HG03280 (cell line): ENCODE measurements around the gene SLC40A1.

Source experiments
- ATAC-seq: cut with Tn5 transposase; IDR thresholded peaks from one replicate; pipeline ENCODE4 v1.9.1; 2021; ENCODE audit warnings: mild to moderate bottlenecking, moderate library complexity; ENCODE audit not compliant: unreplicated experiment

Gene SLC40A1

DNA sequence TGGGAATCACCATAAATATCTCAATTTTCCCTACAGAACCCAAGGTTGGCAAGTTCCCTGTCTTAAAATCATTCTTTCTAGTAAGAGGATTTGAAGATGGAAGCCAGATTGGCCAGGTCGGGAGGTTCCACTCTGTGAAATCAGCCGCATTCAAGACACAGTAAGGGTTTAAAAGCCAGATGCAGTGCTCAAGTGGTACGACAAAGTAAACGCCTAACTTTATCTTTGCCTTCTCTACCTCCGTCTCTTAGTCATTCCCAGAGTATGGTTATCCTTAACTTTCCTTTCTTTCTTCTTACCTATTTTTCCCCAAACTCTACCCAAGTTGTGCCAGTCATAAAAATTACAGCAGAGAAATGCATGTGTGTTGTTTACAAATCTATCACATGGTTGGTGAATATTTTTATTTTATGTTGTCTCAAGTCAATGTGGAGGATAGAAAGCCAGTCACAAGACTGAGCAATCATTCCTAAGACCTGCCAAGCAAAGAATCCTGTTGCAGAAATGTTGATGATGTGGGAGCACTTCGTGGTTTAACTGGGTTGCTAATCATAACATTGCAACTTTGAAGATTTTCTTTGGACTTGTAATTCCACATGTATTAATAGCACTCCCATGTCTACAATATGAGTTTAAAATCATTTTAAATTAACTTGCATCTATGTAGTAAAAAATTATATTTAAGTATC lies 62.6 kb downstream of the SLC40A1 start:
- no peak for ATAC-seq

GRCh38 chr2:189516546-189516945 lies 64.0 kb downstream of the SLC40A1 start:
- no peak for ATAC-seq

- ATAC-seq: no peak
These were observed 65.3 kb downstream of the SLC40A1 start for GRCh38 chr2:189515264-189515663.

DNA sequence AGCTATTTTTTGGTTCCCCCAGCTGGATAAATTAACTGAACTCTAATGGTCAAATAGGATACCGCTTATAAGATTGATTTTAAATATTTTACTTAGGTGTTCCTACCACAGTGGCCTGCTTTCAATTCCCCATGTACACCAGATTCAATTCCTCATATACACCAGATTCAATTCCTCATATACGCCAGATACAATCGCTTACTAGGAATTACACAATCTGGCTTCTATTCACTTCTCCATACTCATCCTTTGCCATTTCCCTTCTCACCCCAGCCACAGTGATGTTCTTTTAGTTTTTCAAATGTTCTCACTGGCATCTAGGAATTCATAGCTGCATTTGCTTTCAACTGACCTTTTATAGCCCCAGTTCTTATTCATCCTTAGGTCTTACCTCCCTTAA lies 66.5 kb downstream of the SLC40A1 start:
- no peak for ATAC-seq

DNA sequence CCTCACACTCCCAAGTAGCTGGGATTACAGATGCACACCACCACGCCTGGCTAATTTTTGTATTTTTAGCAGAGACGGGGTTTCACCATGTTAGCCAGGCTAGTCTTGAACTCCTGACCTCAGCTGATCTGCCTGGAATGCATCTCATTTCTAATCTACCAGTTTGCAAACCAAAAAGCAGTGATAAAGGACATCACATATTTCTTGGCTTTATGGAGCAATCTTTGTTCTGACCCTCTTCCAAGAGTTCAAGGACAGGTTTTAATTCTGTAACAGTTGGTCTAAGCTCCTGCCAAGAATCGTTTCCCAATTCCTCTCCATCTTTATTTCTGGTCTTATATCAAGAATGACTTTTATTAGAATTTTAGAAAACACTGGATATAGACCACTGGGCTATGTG lies 67.7 kb downstream of the SLC40A1 start:
- no peak for ATAC-seq

DNA sequence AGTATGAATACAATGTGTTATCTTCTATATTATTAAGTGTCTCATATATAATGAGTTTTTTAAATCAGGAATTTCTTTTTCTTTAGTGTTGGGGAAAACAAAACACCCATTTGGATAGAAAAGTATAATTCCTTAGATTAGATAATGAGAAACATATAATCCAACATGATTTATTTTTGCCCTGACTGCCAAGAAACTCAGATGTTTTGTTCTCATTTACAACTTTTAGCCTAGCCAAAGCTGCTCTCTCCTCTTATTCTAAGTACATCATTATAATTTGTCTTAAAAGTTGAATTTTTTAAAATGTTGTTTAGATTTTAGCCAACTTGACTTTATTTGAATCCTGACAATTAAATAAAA lies 68.6 kb downstream of the SLC40A1 start:
- ATAC-seq: no peak

GRCh38 chr2:189511210-189511959 lies 69.2 kb downstream of the SLC40A1 start:
- no peak for ATAC-seq
